ENCODE results near the gene CDH15. TPM values are rescaled to one million over a fixed set of nuclear protein-coding genes. Genes with fewer than 3 reads are reported as not detected.

The CDH15 gene
- total RNA-seq, 2 experiments from 2014 or later = not detected

GRCh38 chr16:89154390-89155183 lies 17.0 kb upstream of the CDH15 start:
- Mint-ChIP-seq H3K4me3 (no peak overlapping the region), H3K9me3 (peaks cover 12% of the 10 kb centered on the region), H3K4me1 (ENCODE audit: low read depth) (no peaks in the 10 kb centered on the region), H3K27me3 (no peaks in the 10 kb centered on the region), H3K27ac (no peak overlapping the region), H3K36me3 (peaks cover 13% of the 10 kb centered on the region)
- intact Hi-C loops (cut with micrococcal nuclease) = no loop called here
- DNase-seq = no peak
- ChIA-PET POLR2A (no interaction called here), CTCF (interaction anchor here (1.6 kb wide), 1 partner anchor 13 kb away, joined by 9 read pairs; no protein-coding TSS in a partner anchor)

- ChIA-PET POLR2A (no interaction called here), CTCF (interaction anchor here (1.6 kb wide), 1 partner anchor 12 kb away, joined by 9 read pairs; no protein-coding TSS in a partner anchor)
- H3K9me3 Mint-ChIP-seq = peaks cover 12% of the 10 kb centered on the region
- no peak overlapping the region for H3K4me3 Mint-ChIP-seq
- DNase-seq = no peak
- no peaks in the 10 kb centered on the region for H3K27me3 Mint-ChIP-seq
- H3K27ac Mint-ChIP-seq = no peak overlapping the region
- H3K36me3 Mint-ChIP-seq = peaks cover 11% of the 10 kb centered on the region
- H3K4me1 Mint-ChIP-seq (ENCODE audit: low read depth) = no peaks in the 10 kb centered on the region
- intact Hi-C loops (cut with micrococcal nuclease) = no loop called here
Measured at GRCh38 chr16:89155184-89155679, 16.3 kb upstream of the CDH15 start.

GRCh38 chr16:89155851-89156739 lies 15.5 kb upstream of the CDH15 start:
- no peak overlapping the region for H3K27ac Mint-ChIP-seq
- ChIA-PET CTCF (interaction anchor here (1.6 kb wide), 1 partner anchor 11 kb away, joined by 9 read pairs; no protein-coding TSS in a partner anchor), POLR2A (no interaction called here)

GRCh38 chr16:89156740-89157645 lies 14.6 kb upstream of the CDH15 start:
- Mint-ChIP-seq H3K9me3 (peaks cover 12% of the 10 kb centered on the region), H3K27ac (no peak overlapping the region), H3K36me3 (peaks cover under 1% of the 10 kb centered on the region), H3K27me3 (no peaks in the 10 kb centered on the region), H3K4me3 (no peak overlapping the region), H3K4me1 (ENCODE audit: low read depth) (no peaks in the 10 kb centered on the region)
- intact Hi-C loops (cut with micrococcal nuclease) = no loop called here
- ChIA-PET POLR2A (no interaction called here), CTCF (no interaction called here)
- no peak for DNase-seq

More at GRCh38 chr16:89155851-89156739, 15.5 kb upstream of the CDH15 start:
- DNase-seq = no peak
- no peak overlapping the region for H3K4me3 Mint-ChIP-seq
- peaks cover 12% of the 10 kb centered on the region for H3K9me3 Mint-ChIP-seq
- intact Hi-C loops (cut with micrococcal nuclease) = no loop called here
- peaks cover 6% of the 10 kb centered on the region for H3K36me3 Mint-ChIP-seq
- no peaks in the 10 kb centered on the region for H3K27me3 Mint-ChIP-seq
- no peaks in the 10 kb centered on the region for H3K4me1 Mint-ChIP-seq (ENCODE audit: low read depth)

GRCh38 chr16:89157778-89158177 lies 13.8 kb upstream of the CDH15 start:
- peaks cover 12% of the 10 kb centered on the region for H3K9me3 Mint-ChIP-seq
- ChIA-PET POLR2A (no interaction called here), CTCF (no interaction called here)
- H3K27ac Mint-ChIP-seq = no peak overlapping the region
- H3K4me1 Mint-ChIP-seq (ENCODE audit: low read depth) = no peaks in the 10 kb centered on the region
- intact Hi-C loops (cut with micrococcal nuclease) = no loop called here
- no peak overlapping the region for H3K4me3 Mint-ChIP-seq
- H3K36me3 Mint-ChIP-seq = no peaks in the 10 kb centered on the region
- DNase-seq = no peak
- no peaks in the 10 kb centered on the region for H3K27me3 Mint-ChIP-seq

GRCh38 chr16:89159066-89159849 lies 12.3 kb upstream of the CDH15 start:
- H3K4me3 Mint-ChIP-seq = no peak overlapping the region
- POLR2A ChIA-PET = no interaction called here
- CTCF ChIA-PET = no interaction called here
- H3K9me3 Mint-ChIP-seq = peaks cover 12% of the 10 kb centered on the region
- no peaks in the 10 kb centered on the region for H3K4me1 Mint-ChIP-seq (ENCODE audit: low read depth)
- no peak for DNase-seq
- H3K36me3 Mint-ChIP-seq = no peaks in the 10 kb centered on the region
- no peaks in the 10 kb centered on the region for H3K27me3 Mint-ChIP-seq
- intact Hi-C loops (cut with micrococcal nuclease) = no loop called here
- H3K27ac Mint-ChIP-seq = no peak overlapping the region

- no peaks in the 10 kb centered on the region for H3K36me3 Mint-ChIP-seq
- no peak overlapping the region for H3K4me3 Mint-ChIP-seq
- H3K27ac Mint-ChIP-seq = no peak overlapping the region
- no peaks in the 10 kb centered on the region for H3K27me3 Mint-ChIP-seq
- POLR2A ChIA-PET = no interaction called here
- CTCF ChIA-PET = no interaction called here
- intact Hi-C loops (cut with micrococcal nuclease) = no loop called here
- H3K4me1 Mint-ChIP-seq (ENCODE audit: low read depth) = no peaks in the 10 kb centered on the region
- peaks cover 12% of the 10 kb centered on the region for H3K9me3 Mint-ChIP-seq
- no peak for DNase-seq
Measured at GRCh38 chr16:89159850-89160354, 11.6 kb upstream of the CDH15 start.

GRCh38 chr16:89160977-89161701 lies 10.4 kb upstream of the CDH15 start:
- H3K36me3 Mint-ChIP-seq = no peaks in the 10 kb centered on the region
- H3K4me1 Mint-ChIP-seq (ENCODE audit: low read depth) = no peaks in the 10 kb centered on the region
- peaks cover 12% of the 10 kb centered on the region for H3K9me3 Mint-ChIP-seq
- DNase-seq = no peak
- CTCF ChIA-PET = no interaction called here
- POLR2A ChIA-PET = no interaction called here
- intact Hi-C loops (cut with micrococcal nuclease) = no loop called here
- no peaks in the 10 kb centered on the region for H3K27me3 Mint-ChIP-seq
- no peak overlapping the region for H3K4me3 Mint-ChIP-seq
- H3K27ac Mint-ChIP-seq = no peak overlapping the region

GRCh38 chr16:89161763-89162713 lies 9.5 kb upstream of the CDH15 start:
- CTCF ChIA-PET = no interaction called here
- Mint-ChIP-seq H3K9me3 (peaks cover 12% of the 10 kb centered on the region), H3K4me1 (ENCODE audit: low read depth) (no peaks in the 10 kb centered on the region), H3K27me3 (no peaks in the 10 kb centered on the region), H3K27ac (no peak overlapping the region), H3K36me3 (no peaks in the 10 kb centered on the region), H3K4me3 (no peak overlapping the region)
- intact Hi-C loops (cut with micrococcal nuclease) = no loop called here
- POLR2A ChIA-PET = no interaction called here
- DNase-seq = no peak

GRCh38 chr16:89163297-89163696 lies 8.3 kb upstream of the CDH15 start:
- intact Hi-C loops (cut with micrococcal nuclease) = no loop called here
- ChIA-PET CTCF (no interaction called here), POLR2A (no interaction called here)
- no peak for DNase-seq
- H3K36me3 Mint-ChIP-seq = no peaks in the 10 kb centered on the region
- H3K4me3 Mint-ChIP-seq = no peak overlapping the region
- no peak overlapping the region for H3K27ac Mint-ChIP-seq
- no peaks in the 10 kb centered on the region for H3K27me3 Mint-ChIP-seq
- H3K9me3 Mint-ChIP-seq = peaks cover 2% of the 10 kb centered on the region
- H3K4me1 Mint-ChIP-seq (ENCODE audit: low read depth) = no peaks in the 10 kb centered on the region

All from activated CD4-positive, alpha-beta memory T cell treated with anti-CD3 and anti-CD28 coated beads for 36 hours (primary cell).